NCI-H2171 treated with DMSO at 0.1 percent for 48 hours (cell line): ENCODE results near the gene DENND1A.
"Not testable (repeated sequence)": the region's sequence is repeated elsewhere in the genome, so short reads cannot be mapped to it uniquely, and the experiment has no call there.

Experiments used
- DNase-seq: peaks from one replicate; lab custom pipeline; 2025; lab: John Stamatoyannopoulos, UW

The DENND1A gene

DNA sequence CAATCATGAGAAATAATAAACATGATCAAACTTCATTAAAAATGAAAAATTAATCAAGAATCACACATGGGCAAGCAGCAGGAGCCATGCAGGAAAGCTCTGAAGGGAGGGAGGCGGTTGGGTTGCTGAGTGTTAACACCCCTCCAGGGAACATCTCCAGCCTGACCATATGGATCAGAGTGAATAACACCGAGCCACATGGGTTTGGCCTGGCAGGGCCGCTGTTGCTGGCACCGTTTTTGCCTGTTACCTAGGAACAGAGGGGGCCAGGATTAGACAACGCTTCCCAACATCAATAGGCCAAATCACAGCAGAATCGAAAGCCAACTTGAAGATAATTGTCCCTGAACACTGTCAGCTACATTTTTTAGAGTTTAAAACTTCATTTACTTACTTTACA, 160.2 kb downstream of the DENND1A start:
- peak; percentile 91 for DNase-seq

DNA sequence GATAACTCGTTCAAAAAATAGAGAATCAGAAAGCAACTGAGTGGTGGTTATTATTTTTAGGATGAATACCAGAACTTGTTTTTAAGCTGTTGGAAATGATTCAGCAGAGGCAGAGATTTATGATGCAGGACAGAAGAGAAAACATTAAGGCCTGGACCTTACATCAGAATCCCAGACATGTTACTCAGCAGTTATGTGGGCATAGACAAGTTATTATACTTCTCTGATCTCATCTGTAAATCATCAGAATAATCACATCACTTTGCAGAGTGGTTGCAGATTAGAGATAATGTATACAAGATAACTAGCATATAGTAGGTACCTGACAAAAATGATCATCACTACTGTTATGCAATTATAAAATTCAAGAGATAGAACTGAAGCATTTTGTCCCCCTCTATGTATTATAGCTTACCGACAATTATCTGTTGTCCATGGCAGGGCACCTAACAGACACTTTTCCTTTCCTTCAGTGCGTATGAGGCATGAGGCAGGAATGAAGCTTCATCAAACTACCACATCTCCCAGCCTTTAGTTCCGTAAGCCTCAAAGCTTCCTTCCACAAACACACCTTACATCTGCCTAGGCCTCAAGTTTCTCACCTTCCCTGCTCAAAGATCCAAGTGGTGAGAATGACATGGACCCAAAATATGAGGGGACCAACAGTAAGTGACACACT, 165.9 kb downstream of the DENND1A start:
- no peak for DNase-seq

DNA sequence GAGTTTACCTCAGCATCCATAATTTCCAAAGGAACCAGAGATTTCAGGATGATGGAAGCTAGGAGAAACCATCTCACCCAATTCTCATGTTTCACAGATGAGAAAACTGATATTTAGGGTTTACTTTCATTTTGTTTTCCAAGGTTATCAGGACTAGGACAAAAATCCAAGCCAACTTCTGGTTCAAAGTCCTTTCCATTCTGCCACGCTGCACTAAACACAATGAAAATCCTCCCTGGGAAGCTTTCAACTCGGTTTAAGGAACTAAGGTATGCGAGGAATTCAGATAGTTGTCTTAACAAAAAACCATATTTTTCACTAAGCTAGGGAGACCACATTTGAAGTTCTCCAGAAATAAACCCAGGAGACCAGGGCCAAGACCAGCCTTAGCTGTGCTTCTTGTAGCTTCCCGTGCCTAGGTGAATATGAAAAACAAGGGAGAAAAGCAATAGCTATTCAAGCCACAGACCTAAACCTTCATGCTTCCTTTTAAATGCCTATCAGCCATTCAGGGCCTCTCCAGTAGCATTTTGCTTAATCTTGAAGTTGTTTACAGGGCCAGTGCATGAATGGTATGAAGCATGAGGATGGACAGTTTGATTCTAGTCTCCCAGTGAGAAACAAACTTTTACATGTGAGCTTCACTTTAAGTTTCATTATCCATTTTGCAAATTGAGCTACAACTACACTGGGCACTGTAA, 167.9 kb downstream of the DENND1A start:
- no peak for DNase-seq

DNA sequence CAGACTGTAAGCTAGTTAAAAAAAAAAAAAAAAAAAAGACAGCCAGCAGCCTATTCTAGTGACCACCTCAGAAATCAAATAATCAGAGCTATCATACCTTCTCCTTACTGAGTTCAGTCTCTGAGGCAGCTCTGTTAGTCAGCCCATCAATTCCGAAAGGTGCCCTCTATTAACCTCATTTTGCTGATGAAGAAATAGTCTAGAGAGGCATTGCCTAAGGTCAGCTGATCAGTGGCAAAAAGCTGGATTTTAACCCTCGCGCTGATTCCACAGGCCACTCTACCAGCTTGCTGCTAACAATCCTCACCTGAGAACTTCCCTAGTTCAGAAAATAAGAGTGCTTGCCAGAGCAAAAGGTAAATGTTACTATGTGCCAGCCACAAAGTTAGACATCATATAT, 172.0 kb downstream of the DENND1A start:
- DNase-seq: no peak

DNA sequence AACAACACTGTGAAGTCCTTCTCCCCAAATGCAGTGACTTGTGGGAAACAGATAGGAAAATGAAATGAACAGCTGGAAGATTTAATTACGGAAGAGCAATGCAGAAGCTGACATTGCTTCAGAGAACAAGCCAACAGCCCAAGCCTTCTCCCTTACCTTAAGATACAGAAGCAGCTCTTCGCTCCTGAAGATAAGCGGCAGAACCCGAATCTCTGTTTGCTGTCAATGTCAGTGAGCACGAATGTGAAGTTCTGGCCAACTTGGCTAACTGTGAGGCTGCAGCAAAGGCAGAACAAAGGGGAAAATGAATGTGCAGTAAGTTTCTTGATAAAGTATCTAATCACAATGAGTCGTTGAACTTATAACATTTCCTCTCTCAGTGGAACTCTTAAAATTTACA, 172.4 kb downstream of the DENND1A start:
- no peak for DNase-seq

DNA sequence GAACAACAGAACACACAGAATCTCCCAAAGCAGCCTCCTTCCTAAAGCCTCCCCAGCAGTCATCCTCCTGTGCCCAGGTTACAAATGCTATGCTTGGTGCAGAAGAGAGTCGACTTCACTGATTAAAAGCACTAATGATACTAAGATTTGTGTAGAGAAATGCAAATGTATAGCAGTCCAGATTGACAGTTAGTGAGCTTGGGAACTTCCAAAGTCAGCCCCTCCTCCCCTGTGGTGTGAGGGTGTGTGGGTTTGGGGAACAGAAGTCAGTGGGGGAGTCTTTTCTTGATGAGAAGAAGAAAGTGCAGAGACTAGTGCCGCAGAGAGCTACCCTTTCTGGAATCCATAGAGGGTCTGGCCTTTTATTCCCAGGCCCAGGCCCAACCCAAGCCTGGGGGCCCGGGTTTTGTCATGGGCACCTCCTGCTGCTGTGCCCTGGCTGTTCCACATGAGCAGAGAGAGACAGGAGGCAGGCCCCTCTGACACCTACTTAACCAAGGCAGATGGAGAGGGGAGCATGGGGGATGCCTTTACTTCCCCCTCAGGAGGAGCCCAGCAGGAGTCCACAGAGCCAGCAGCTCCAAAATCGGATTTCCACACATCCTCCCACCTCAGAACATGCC, 173.3 kb downstream of the DENND1A start:
- DNase-seq: no peak

DNA sequence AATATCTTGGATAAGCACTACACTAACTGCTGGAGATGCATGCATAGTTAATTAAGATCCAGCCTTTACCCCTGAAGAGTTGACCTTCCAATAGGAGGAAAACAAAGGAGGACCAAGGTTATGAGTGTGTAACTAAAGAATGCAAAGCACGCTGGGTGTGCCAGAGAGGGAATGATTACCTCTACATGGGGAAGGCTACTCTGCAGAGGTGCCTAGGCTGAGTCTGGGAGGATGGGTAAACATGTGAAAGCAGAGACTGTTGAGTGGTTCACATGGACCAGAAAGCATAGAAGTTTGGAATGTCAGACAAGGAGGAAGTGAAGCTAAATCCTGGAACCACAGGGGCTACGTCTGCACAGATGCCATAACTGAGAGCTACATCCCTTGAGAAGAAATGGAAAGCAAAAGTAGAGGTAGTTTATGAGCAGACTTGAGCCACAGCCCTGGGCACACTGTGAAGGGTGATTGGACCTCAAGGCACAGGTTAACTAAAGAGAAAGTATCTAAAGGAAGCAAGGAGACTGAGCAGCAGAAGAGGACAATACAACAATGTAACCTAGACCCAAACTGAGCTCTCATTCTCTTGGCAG, 176.2 kb downstream of the DENND1A start:
- no peak for DNase-seq

DNA sequence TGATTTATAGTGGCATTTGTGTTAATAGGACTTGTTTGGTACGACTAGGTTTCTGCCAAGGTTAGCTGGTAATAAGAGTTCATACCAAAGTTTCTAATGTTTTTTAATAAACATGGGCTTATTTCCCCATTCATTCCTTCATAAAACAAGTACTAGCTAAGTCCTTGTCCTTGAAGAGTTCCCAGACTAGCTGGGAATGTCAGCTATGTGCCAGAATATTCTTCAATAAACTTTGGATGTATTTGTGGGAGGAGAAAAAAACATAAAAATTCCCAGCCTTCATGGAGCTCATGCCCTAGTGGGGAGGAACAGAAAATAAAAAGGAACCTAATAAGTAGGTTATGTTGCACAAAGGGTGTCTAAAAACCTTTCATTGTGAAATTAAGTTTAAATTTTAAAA, 176.9 kb downstream of the DENND1A start:
- no peak for DNase-seq

DNA sequence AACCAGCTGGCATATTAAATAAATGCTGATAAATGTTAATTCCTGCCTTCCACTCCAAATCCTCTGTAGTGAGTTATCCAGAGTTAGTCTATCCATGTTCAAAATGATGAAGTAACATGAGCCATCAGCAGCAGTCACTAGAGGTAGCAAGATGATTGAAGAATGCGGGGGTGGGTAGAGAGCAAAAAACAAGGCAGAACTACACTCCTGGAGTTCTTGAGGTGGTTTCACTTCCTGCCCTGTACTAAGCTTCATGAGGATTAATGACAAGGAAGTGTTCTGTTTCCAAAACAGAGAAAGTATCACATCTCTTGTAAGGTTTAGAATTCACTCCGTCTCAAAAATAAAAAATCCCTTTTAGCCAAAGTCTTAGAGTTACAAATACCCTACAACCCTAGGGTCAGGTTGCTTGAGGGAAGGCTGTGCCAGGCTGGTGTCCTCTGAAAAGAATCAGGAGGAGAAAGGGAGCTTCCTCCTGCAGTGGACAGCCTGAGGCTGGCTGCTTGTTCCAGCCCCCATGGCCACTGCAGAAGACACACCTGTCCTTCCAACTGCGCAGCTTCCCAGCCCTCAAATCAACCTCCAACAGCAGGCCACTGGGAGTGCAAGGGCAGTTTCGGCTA, 180.2 kb downstream of the DENND1A start:
- no peak for DNase-seq

DNA sequence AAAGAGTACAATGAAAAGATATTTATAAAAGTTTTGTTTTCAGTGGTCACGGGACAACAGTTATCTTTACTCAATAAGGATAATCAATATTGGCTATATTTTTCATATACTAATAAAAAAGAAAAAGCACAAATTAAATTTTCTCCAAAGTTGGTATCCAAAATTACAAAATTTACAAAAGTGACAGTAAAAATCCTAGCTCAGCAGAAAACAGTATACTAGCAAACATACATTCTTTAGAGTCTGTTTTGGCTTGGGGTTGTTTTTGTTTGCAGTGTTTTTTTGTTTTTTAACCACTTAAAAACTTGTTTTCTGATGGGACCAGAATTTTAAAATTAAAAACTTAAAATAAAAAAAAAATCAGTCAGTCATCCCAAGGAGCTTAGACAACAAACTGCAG, 183.2 kb downstream of the DENND1A start:
- no peak for DNase-seq

DNA sequence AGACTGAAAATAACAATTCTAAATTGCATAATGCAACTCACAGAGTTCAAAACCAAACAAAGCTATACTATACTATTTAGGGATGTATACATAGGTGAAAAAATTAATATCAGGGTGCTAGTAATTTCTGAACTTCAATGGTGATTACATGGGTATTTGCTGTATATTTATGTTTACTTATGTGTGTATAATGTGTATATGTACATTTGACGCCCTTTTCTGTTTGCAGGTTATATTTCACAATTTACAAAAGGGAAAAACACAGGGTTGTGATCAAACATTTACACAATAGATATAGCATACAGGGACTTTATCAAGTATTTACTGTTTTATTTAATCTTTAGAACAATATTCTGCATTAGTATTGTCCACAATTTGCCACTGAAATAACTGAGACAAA, 184.0 kb downstream of the DENND1A start:
- no peak for DNase-seq

DNA sequence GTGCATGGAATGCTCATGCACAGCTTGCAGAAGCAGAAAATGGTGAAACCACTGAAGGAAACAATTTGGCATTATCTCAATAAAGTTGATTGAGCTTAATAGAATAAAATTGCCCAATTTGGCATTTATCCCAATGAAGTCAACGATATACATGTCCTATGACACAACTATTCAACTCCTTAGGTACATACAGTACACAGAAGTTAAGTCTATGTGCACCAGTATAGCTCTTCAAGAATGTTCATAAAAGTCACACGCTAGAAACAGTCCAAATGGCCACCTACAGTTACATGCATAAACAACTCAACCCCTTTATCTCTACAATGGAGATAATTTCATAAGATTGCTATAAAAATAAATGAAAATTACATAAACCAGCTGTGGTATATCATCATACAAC, 184.5 kb downstream of the DENND1A start:
- no peak for DNase-seq

DNA sequence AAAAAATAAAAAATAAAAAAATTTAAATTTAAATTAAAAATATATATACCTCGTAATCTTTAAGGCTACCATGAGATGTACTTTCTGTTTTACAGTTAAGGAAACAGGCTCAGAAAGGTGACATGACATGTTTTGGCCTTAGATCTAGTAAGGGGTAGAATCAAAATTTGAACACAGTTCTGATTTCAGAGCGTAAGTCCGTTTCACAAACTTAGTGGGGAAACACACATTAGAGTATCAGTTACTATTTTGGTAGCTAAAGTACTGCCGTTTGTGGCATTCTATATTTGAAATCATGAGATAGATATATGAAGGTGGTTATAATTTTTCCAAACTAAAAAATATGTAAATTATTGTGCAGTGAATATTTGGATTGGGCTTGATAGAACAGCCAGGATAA, 186.2 kb downstream of the DENND1A start:
- DNase-seq: no peak

DNA sequence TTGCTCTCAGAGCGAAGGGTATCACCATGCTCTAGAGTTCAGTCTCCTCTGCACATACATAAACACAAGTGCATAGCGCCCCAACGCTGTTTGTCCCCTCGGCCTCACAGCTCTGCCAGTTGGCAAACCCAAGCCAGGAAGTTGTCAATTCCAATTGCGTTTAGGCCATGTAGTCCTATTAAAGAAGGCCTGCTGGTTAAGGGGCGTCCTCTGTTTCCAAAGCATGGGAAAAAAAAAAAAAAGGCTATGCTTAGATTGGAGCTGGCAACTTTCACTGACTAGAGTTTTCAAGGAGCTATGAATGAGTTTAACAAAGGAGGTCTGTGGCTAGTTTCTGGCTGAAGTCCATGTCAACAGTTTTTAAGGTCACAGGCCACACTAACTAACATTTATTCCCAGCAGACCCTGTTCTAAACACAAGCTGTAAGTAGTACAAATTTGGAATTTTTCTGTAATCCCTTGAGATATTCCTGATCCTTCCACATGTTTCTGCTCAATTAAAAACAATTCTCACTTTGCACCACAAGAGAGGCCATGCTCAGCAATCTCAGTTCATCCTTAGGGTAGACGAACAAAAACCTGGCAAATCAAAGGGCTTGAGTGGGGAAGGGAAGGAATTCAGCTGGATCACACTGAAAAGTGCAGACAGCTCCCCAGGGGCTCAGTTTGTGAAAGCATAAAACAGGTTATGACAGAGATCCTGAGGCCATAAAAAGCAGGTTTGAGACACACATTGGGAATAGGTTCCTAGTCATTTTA, 187.7 kb downstream of the DENND1A start:
- no peak for DNase-seq

DNA sequence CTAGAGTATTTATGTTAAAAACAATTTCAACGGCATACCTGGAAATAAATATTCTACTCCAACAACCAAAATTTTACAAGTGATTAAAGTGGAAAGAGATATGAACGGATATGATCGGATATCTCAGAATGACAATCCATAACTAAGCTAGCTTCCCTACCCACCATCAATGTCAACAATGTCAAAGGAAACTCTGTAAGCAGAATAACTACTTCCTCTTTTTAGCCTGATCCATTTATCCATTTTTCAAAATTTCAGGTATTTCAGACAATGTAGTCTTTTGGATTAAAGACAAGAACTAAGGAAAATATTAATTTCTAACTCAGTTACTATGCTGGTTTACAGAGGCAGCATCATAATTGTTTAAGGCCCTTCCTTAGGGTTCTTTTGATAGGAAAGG, 188.7 kb downstream of the DENND1A start:
- no peak for DNase-seq

DNA sequence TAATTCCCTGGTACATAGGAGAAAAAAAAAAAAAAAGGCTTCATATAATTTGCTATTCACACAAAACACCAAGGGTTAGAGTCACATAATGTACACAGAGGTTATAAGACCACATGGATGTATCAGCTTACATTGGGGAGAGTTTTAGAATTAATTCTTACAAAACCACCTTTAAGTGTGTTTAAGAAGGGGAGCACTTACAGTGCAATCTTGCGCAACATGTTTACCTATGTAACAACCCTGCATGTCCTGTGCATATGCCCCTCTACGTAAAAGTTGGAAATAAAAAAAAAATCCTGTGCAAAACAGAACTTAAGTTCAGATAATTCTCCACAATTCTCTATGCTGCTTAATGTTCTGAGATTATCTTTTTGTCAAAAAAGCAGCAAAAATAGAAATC, 190.0 kb downstream of the DENND1A start:
- no peak for DNase-seq

DNA sequence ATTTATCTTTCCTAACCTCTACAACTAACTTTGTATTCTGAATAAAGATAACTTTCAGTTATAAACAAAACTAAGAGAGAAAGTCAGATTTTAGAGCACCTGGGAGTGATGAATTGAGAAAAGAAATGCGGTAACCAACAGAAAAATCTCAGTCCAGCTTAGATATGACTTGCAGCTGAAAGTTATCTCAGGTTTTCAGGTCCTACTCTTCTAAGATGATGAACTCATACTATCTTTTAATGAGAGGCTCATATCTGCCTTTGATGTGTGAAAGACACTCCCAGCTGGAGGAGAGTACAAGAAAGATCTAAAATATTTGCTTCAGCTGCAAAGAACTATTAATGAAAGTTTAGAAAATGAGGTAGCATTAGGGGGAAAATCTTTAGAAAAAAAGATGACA, 190.5 kb downstream of the DENND1A start:
- no peak for DNase-seq

DNA sequence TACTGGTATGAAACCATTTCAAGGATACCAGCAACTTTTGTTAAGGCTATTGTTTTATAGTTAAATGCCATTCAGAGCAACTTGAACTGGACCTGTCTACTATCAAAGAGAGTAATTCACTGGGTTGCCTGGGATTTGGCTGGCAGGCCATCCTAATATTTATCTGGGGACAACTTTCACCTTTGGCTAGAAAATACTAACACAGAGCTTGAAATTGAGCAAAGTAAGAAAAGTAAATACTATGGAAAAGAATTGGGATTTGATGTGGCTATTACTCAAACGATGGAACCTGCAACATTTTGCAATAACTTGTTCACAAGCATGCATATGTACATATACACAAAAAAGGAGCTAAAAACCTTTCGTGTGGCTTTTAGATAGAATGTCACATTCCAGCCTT, 191.3 kb downstream of the DENND1A start:
- DNase-seq: no peak

DNA sequence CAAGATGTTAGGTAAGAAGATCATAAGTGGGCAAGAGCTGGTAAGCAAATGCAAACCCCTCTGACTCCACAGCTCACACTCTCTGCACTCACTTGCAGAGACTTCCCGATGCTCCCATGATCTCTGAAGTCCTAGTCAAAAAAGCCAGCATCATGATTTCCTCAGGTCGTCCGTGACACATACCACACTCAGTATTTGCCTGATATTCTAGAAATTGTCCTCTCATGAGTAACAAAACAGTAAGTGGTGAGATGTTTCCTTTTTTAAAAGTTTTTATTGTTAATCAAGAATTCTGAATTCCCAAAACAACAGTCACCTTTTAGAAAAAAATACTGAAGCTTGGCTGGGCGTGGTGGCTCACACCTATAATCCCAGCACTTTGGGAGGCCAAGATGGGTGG, 194.6 kb downstream of the DENND1A start:
- no peak for DNase-seq

DNA sequence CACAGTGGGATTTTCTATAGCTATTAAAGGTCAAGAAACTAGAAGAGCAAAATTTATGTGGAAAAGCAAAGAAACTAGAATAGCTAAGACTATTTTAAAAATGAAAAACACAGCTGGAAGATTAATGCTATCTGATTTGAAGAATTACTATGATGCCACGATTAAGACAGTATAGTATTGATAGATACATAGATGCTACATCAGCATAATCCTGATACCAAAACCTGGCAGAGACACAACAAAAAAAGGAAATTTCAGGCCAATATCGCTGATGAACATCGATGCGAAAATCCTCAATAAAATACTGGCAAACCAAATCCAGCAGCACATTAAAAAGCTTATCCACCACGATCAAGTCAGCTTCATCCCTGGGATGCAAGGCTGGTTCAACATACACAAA, 201.4 kb downstream of the DENND1A start:
- DNase-seq: not testable (repeated sequence)

DNA sequence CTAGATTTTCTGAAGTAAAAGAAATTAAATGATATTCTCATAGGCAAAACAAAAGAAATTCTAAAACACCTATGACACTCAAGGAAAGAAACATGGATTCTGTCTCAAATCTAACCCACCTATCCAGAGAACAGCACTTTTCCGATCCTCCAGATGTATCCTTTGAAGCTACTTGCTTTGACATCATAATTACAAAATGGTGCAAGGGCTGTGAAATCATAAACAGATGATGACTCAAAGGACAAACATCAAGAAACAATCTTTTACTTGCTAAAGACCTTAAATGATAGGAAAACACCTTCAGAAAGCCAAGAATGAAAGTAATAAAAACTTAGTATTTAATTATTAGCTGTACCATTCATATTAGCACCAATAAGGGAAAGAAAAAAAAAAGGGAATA, 202.6 kb downstream of the DENND1A start:
- DNase-seq: no peak

DNA sequence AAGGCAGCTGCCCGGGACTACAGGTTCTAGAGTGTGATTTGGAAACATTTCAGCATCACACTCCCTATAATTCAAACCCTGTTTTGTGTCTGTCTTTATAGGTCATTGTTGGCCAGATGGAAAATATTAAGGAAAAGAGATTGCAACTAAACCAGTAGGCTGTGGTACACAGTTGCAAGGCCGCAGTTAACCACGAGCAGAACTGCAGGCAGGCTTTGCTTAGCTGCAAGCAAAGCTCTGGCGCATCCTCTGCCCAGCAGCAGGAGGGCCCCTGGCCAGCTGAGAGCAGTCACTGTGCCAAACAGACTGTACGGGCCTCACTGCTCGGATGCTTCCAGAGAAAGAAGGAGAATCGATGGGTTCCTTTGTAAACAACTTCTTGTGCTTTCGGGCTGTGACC, 204.5 kb downstream of the DENND1A start:
- no peak for DNase-seq
